LoVo (cell line): ENCODE measurements around the gene RTTN.
"Not testable (repeated sequence)": the region's sequence is repeated elsewhere in the genome, so short reads cannot be mapped to it uniquely, and the experiment has no call there.

Experiments
- DNase-seq: peaks from one replicate; pipeline ENCODE4 v3.0.0-alpha.2; 2016; ENCODE audit warnings: low spot score

RTTN gene

GRCh38 chr18:69980982-69981804 is 224.3 kb downstream of the RTTN start:
- DNase-seq = no peak

DNA sequence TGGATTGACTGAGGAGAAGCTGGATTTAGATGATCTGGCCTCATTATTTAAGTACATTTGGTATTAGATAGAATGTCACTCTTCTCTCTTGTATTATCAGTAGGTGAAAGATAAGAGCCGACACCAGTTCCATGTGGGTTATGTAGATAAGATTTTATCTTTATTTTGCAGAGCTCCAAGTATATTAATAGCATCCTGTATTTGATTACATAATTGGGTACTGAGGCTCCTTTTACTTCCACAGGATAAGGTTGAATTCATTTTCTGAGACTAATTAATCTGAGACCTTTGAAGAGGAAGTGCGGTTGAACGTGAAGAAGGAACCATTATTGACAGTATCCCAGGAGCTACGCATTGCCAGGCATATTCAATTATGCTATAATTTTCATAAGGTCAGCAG is 225.0 kb downstream of the RTTN start:
- no peak for DNase-seq

DNA sequence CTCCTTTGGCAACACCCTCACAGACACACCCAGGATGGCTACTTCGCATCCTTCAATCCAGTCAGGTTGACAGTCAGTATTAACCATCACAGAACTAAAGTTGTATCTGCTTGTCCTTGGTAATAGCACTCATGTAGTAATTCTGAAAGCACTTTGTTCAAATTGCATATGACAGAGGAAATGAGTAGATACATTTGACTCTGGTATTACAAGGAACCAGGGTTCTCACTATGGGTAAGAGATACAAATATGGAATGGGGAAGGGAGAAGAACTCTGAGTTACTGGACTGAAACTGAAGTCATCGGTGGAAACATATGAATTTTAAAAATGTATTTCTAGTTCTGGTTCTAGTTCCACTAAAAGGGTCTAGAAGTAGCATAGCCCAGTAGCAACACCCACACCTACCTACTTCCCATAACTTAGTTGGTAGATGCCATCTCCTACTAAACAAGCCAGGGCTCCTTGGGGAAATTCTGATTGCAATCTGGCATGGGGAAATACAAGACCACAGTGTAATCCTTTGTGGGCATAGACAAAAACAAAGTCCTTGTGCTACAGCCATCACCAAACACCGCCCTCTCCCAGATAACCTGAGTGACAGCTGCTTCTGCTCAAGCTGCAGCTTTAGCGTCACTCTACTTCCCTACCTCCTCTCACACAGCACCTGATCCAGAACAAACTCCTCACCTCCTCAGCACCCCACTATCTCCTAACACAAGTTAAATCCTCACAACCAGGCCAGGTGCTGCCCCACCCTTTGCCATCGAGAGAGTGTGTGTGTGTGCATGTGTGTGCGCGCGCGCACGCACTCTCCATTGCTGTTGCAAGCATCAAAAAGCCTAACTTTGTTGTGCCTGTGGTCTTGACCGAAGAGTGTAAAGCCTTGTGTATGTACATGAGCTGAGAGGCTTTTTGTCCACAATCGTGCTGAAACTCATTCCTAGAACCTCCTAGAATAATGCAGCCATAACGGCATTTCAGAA is 226.5 kb downstream of the RTTN start:
- no peak for DNase-seq

GRCh38 chr18:69975294-69975693 is 230.2 kb downstream of the RTTN start:
- not testable (repeated sequence) for DNase-seq

DNA sequence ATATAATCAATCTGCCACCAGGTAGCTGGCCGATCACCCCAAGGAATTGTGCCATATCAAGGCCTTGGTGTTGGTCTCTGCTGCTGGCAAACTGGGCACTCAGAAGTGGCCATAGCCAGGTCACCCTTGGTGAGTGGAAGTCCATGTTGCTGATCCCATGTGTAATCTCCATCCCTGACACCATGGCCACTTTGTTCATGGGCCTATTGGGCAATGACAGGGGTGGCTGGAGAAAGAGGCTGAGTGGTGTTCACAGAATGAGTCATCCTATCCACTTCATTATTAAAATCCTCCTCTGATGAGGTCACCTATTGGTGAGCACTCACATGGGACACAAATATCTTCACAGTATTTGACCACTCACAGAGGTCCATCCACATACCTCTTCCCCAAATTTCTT is 231.1 kb downstream of the RTTN start:
- no peak for DNase-seq

DNA sequence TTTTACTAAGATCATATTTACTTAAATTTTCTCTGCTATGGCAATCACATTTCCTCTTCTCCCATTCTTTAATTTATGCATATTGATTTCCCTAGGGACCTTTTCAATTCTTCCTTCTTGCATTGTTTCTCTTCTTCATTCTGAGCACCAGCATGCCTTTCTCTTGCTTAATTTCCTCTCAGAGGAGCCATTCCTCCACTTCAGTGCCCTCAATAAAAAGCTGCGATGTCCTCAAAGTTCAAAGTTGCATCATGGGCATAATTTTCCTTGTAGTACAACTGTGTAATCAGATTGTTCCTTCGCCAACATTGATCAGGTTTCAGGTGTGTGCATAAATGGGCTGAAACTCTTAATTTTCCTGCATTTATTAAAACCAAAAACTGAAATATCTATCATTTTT is 236.0 kb downstream of the RTTN start:
- no peak for DNase-seq

DNA sequence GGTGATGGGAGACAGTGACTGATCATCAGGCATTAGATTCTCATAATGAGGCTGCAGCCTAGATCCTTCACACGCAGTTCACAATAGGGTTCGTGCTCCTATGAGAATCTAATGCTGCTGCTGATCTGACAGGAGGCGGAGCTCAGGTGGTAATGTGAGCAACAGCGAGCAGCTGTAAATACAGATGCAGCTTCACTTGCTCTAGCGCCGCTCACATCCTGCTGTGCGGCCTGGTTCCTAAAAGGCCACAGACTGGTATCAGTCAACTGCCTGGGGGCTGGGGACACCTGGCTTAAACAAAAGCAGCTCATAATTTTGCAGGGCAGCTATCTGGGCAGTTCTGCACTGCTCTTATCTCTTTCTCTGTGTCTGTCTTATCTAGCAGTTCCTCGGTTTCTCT is 237.4 kb downstream of the RTTN start:
- no peak for DNase-seq

DNA sequence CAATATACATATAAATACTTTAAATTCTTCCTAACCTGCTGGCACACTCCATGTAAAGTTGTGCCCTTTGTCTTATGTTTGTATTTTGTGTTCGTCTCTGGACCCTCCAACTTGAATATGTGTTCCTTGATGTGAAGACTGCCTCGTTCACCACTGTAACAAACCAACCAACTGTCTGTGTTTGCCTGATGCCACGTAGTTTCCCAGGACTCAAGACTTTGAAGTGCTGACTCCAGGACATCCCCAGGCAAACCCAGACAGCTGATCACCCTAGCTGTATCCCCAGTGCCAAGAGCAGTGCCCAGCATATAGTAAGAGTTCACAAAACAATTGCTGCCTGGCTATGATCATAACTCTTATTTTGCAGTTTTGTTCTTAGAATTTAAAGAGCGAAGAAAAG is 242.3 kb downstream of the RTTN start:
- DNase-seq = no peak

GRCh38 chr18:69961718-69962117 is 243.8 kb downstream of the RTTN start:
- no peak for DNase-seq

DNA sequence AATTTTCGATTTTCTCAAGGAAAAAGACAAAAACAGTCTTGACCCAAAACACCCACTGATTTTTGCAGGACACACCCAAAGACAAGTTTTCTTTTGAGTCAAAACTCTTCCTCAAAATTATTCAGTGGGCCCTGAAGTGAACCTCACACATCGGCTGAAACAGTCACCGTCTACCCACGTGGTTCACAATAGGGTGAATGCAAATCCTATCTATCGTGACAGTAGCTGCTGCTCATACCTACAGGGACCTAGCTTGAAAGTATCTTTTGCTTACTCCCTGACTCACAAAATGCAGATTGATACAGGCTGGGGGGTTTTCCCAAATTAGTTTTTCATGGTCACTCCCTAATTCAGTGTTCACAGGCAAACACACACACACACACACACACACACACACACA is 247.1 kb downstream of the RTTN start:
- no peak for DNase-seq

- DNase-seq = no peak
Observed at GRCh38 chr18:69957747-69958146, 247.7 kb downstream of the RTTN start.

GRCh38 chr18:69956665-69957620 is 248.5 kb downstream of the RTTN start:
- DNase-seq = no peak

DNA sequence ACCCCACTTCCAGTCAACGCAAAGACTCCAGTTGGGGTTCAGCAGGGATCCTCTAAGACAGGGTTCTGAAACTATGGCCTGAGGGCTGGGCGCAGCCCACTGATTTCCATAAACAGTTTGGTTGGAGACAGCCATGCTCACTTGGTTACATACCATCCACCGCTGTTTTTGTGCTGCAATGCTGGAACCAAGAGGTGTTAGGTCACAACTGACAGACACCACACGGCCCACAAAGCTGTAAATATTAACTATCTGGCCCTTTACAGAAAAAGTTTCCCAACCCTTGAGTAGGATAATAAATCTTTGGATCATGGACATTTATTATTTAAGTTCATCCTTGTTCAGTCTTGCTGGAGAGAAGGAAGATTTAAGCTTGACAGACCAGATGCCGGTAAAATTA is 249.4 kb downstream of the RTTN start:
- DNase-seq = no peak

DNA sequence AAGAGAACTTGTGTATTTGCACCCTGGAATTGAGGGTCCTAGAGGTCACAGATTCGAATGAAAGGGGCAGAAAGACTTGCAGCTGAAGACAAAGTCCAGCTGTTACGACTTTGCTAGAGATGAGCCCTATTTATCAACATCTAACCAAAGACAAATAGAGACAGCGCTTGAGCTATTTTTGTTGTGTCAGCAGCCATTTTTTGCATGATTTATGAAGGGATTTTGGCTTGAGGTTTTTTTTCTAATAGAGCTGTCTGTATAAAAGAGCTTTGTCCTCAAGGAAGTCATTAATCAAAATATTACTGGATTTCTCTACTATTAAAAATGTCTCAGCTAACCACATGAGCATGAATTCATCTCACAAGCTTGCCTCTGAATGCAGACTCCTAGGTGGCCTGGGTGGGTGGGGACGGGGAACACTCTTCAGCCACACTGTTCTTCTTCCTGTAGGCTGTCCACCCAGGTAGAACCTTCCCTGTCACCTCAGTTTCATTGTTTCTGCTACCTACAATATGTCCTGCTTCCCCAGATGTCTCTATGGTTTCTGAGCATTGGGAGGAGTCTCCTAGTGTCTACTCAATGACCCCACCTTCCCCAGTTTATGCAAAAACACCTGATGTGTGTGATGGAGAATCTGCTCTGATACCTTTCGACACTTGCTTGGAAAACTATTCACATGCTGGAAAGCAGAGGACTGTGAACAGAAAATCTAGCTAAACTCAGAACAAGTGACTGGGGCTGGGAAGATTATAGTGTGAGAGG is 250.6 kb downstream of the RTTN start:
- DNase-seq = no peak

DNA sequence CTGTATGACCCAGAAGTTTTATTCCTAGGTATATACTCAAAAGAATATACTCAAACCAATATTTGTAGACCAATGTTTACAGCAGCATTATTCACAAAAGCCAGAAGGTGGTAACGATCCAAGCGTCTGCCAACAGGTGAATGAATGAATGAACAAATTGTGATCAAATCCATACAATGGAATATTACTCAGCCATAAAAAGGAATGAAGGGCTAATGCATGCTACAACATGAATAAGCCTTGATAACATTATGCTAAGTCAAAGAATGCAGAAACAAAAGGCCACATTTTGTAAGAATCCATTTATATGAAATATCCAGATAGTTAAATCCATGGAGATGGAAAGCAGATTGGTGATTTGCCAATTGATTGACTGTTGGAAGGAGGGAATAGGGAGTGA is 252.3 kb downstream of the RTTN start:
- DNase-seq = no peak
